ENCODE results near the gene GRPEL2. TPM values are rescaled to one million over a fixed set of nuclear protein-coding genes. Genes with fewer than 3 reads are reported as not detected.

The GRPEL2 gene
- total and polyA plus RNA-seq, 2 experiments from 2014 or later, result 20.2 to 62.2 TPM

DNA sequence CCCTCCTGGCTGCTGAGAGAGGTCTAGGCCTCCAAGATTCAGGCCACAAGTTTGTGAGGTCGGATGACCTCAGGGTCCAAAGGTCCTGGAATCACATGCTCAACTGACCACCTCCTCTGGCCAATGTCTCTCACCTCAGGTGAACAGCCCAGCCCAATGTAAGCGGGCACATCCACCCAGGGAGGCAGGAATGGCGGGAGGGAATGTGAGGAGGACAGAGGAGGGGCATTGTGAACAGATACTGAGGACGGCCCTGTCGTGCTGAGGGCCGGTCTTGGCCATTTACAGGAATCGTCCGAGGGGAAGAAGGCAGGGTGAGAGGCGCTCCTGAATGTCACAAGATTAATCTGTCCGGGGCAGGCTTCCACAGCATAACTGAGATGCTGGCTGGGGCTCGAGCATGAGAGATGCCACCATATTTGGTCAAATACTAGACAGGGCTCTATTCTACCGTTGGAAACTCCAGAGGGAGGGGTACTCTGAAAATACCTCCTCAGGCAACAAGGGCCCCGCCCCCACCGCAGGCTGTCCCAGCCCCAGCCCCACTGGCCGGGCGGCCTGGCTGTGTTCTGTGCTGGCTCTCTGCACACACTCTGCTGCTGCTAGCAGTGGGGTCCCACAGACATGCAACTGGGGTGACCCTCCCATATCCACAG is 35.3 kb downstream of the GRPEL2 start (continued):
- TF ChIP-seq ETS1 (IDR thresholded peaks at IDR 0.05), result no peak
- no peak for TF ChIP-seq ZNF114 (CRISPR knock-in tag; IDR thresholded peaks at IDR 0.05)
- TF ChIP-seq CTCF (conservative IDR thresholded peaks at IDR 0.05; ENCODE audit: low read depth in 2 of 2), result no peak
- TF ChIP-seq JUNB (IDR thresholded peaks at IDR 0.05; ENCODE audit: unreplicated experiment), result no peak
- no peak for TF ChIP-seq STAT1 (IDR thresholded peaks at IDR 0.05; ENCODE audit: unreplicated experiment)
- TF ChIP-seq, protein P1, sequence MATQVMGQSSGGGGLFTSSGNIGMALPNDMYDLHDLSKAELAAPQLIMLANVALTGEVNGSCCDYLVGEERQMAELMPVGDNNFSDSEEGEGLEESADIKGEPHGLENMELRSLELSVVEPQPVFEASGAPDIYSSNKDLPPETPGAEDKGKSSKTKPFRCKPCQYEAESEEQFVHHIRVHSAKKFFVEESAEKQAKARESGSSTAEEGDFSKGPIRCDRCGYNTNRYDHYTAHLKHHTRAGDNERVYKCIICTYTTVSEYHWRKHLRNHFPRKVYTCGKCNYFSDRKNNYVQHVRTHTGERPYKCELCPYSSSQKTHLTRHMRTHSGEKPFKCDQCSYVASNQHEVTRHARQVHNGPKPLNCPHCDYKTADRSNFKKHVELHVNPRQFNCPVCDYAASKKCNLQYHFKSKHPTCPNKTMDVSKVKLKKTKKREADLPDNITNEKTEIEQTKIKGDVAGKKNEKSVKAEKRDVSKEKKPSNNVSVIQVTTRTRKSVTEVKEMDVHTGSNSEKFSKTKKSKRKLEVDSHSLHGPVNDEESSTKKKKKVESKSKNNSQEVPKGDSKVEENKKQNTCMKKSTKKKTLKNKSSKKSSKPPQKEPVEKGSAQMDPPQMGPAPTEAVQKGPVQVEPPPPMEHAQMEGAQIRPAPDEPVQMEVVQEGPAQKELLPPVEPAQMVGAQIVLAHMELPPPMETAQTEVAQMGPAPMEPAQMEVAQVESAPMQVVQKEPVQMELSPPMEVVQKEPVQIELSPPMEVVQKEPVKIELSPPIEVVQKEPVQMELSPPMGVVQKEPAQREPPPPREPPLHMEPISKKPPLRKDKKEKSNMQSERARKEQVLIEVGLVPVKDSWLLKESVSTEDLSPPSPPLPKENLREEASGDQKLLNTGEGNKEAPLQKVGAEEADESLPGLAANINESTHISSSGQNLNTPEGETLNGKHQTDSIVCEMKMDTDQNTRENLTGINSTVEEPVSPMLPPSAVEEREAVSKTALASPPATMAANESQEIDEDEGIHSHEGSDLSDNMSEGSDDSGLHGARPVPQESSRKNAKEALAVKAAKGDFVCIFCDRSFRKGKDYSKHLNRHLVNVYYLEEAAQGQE (IDR thresholded peaks at IDR 0.05; ENCODE audit: unreplicated experiment), result no peak

DNA sequence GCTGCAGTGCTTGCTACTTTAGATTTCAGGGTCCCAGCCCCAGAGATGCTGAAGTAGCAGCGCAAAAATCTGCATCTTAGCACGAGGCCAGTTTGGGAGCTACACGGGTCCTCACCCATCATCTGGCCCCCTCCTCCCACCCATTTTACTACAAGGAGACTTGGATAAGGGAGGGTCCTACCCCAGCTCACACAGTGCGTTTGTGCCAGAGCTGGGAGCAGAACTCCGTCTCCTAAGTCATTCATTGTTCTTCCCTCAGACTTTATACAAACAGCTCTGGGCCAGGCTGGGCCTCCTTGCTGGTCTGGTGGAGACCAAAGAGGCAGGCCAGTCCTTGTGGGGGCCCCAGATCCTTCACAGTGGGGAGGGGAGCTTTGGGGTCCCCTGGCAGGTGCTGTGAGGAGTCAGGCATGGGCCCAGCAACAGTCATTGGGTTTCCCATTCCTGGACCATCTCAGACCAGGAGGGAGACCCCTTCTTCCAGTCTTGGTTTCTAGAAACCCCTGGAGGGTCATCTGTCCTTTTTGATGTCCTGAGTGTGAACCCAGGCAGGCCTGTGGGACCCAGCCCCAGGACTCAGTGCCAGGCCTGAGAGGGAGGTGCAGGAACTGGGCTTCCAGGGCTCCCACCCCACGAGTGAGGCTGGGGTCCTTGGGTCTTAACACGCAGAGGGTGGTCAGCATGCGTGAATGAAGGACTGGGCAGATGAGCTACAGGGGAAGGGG is 36.1 kb downstream of the GRPEL2 start:
- DNase-seq (ENCODE audit: low spot score), result no peak
- no peaks in the 10 kb centered on the region for H3K79me2 ChIP-seq (replicated peaks; ENCODE audit: insufficient read depth)
- H3K36me3 ChIP-seq (ENCODE audit: insufficient read depth), result no peaks in the 10 kb centered on the region
- no peaks in the 10 kb centered on the region for H4K20me1 ChIP-seq (replicated peaks; ENCODE audit: insufficient read depth)
- no peak overlapping the region for H3K4me3 ChIP-seq
- H3K27ac ChIP-seq (ENCODE audit: low read depth), result no peak overlapping the region
- no peaks in the 10 kb centered on the region for H3K27me3 ChIP-seq (ENCODE audit: insufficient read depth)
- no peaks in the 10 kb centered on the region for H3F3A ChIP-seq (replicated peaks; ENCODE audit: low read depth)
- Mint-ChIP-seq H3K4me3 (no peak overlapping the region), H3K27me3 (ENCODE audit: insufficient read depth, low read depth, poor library complexity) (peaks cover 9% of the 10 kb centered on the region), H3K27ac (no peak overlapping the region), H3K9me3 (no peaks in the 10 kb centered on the region), H3K36me3 (ENCODE audit: low read depth) (no peaks in the 10 kb centered on the region; the same call in 2 of the 3 replicates), H3K4me1 (peaks cover 13% of the 10 kb centered on the region)
- H3K9me2 ChIP-seq (ENCODE audit: insufficient read depth), result no peaks in the 10 kb centered on the region
- no peaks in the 10 kb centered on the region for H3K4me1 ChIP-seq (ENCODE audit: insufficient read depth)
- ATAC-seq, result no peak; the same call in 2 of the 3 replicates
- H2AFZ ChIP-seq, result peak overlapping the region; percentile 78; the same call in 1 of the 2 replicates
- no peak overlapping the region for H3K4me2 ChIP-seq
- TF ChIP-seq EZH2 (IDR thresholded peaks at IDR 0.05; ENCODE audit: low read depth, unreplicated experiment), result no peak
- no peak for TF ChIP-seq JUNB (IDR thresholded peaks at IDR 0.05; ENCODE audit: unreplicated experiment)
- TF ChIP-seq, protein P2, sequence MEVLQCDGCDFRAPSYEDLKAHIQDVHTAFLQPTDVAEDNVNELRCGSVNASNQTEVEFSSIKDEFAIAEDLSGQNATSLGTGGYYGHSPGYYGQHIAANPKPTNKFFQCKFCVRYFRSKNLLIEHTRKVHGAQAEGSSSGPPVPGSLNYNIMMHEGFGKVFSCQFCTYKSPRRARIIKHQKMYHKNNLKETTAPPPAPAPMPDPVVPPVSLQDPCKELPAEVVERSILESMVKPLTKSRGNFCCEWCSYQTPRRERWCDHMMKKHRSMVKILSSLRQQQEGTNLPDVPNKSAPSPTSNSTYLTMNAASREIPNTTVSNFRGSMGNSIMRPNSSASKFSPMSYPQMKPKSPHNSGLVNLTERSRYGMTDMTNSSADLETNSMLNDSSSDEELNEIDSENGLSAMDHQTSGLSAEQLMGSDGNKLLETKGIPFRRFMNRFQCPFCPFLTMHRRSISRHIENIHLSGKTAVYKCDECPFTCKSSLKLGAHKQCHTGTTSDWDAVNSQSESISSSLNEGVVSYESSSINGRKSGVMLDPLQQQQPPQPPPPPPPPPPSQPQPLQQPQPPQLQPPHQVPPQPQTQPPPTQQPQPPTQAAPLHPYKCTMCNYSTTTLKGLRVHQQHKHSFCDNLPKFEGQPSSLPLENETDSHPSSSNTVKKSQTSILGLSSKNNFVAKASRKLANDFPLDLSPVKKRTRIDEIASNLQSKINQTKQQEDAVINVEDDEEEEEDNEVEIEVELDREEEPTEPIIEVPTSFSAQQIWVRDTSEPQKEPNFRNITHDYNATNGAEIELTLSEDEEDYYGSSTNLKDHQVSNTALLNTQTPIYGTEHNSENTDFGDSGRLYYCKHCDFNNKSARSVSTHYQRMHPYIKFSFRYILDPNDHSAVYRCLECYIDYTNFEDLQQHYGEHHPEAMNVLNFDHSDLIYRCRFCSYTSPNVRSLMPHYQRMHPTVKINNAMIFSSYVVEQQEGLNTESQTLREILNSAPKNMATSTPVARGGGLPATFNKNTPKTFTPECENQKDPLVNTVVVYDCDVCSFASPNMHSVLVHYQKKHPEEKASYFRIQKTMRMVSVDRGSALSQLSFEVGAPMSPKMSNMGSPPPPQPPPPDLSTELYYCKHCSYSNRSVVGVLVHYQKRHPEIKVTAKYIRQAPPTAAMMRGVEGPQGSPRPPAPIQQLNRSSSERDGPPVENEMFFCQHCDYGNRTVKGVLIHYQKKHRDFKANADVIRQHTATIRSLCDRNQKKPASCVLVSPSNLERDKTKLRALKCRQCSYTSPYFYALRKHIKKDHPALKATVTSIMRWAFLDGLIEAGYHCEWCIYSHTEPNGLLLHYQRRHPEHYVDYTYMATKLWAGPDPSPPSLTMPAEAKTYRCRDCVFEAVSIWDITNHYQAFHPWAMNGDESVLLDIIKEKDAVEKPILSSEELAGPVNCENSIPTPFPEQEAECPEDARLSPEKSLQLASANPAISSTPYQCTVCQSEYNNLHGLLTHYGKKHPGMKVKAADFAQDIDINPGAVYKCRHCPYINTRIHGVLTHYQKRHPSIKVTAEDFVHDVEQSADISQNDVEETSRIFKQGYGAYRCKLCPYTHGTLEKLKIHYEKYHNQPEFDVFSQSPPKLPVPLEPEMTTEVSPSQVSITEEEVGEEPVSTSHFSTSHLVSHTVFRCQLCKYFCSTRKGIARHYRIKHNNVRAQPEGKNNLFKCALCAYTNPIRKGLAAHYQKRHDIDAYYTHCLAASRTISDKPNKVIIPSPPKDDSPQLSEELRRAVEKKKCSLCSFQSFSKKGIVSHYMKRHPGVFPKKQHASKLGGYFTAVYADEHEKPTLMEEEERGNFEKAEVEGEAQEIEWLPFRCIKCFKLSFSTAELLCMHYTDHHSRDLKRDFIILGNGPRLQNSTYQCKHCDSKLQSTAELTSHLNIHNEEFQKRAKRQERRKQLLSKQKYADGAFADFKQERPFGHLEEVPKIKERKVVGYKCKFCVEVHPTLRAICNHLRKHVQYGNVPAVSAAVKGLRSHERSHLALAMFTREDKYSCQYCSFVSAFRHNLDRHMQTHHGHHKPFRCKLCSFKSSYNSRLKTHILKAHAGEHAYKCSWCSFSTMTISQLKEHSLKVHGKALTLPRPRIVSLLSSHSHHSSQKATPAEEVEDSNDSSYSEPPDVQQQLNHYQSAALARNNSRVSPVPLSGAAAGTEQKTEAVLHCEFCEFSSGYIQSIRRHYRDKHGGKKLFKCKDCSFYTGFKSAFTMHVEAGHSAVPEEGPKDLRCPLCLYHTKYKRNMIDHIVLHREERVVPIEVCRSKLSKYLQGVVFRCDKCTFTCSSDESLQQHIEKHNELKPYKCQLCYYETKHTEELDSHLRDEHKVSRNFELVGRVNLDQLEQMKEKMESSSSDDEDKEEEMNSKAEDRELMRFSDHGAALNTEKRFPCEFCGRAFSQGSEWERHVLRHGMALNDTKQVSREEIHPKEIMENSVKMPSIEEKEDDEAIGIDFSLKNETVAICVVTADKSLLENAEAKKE (CRISPR knock-in tag; IDR thresholded peaks at IDR 0.05), result no peak
- no peak for TF ChIP-seq ETS1 (IDR thresholded peaks at IDR 0.05)
